Islet of Langerhans (tissue), 1 donor: Measurements from ENCODE around the gene FAM72D.
"Not testable (repeated sequence)": the region's sequence is repeated elsewhere in the genome, so short reads cannot be mapped to it uniquely, and the experiment has no call there.

Source experiments
- FAIRE-seq: peaks from one replicate; lab custom pipeline; 2011; peaks lifted over from hg19 to GRCh38; lab: Jason Lieb, UNC

Gene FAM72D

DNA sequence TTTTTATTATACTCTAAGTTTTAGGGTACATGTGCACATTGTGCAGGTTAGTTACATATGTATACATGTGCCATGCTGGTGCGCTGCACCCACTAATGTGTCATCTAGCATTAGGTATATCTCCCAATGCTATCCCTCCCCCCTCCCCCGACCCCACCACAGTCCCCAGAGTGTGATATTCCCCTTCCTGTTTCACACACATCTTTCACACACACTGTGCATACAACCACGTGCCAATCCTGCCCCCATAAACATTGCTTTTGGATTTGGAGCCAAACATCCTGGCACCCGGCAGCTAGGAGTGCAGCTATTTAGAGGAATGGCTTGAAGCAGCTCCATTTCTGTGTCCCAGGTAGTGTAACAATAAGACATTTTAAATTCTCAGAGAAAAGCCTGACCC, 51.4 kb downstream of the FAM72D start:
- FAIRE-seq = not testable (repeated sequence)

GRCh38 chr1:145155421-145155820, 59.6 kb downstream of the FAM72D start:
- FAIRE-seq = not testable (repeated sequence)

- FAIRE-seq = not testable (repeated sequence)
Measured at GRCh38 chr1:145155873-145156272, 60.1 kb downstream of the FAM72D start.

GRCh38 chr1:145156891-145157610, 61.3 kb downstream of the FAM72D start:
- FAIRE-seq = not testable (repeated sequence)

- not testable (repeated sequence) for FAIRE-seq
Measured at GRCh38 chr1:145157715-145158114, 61.9 kb downstream of the FAM72D start.

DNA sequence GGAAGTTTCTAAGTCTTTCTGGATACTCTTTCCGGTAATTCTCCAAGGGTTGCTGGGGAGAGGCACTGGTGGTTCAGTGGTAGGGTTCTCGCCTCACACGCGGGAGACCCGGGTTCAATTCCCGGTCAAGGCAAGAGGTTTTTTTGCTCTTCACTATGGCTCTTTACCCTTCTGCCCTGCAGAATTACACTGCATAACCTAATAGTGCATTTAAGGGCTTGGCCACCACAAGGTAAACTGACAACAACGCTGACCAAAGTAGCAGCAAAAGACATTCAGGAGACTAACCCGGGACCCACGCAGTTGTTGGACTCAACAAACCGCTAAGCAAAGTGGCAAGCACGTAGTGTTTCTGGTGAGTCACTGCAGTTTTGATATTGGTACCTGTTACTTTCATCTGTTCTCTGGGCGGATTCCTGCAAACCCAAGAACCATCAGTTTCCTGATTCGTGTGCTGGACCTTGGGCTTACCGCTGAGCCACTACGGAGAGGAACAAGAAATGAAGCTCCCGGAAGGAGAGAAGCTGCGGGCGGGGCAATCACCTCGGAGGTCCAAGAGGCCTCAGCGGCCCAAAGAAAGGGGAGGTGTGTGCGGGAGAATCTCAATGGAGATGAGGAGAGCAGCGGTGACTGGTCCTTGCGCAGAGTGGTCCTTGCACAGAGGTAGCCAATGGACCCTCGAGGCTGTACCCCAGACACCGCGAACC, 65.4 kb downstream of the FAM72D start:
- not testable (repeated sequence) for FAIRE-seq
